ENCODE measurements around the gene ICAM2. TPM values are rescaled to one million over a fixed set of nuclear protein-coding genes. Genes with fewer than 3 reads are reported as not detected.
A peak's percentile ranks its signal among the peaks of the same experiment; 100 is the strongest.

Gene ICAM2
- total and polyA plus RNA-seq, 4 donors: 58.7 to 77.7 (median 62.2) TPM

- peak overlapping the region in 1 of 2 donors; percentile 75 for H3K27ac ChIP-seq (ENCODE audit: low read depth in 1 of 2, low read length in 1 of 2)
- DNase-seq (no peak), ATAC-seq (ENCODE audit: insufficient read depth, low FRiP score) (no peak)
- TF ChIP-seq, protein P1, sequence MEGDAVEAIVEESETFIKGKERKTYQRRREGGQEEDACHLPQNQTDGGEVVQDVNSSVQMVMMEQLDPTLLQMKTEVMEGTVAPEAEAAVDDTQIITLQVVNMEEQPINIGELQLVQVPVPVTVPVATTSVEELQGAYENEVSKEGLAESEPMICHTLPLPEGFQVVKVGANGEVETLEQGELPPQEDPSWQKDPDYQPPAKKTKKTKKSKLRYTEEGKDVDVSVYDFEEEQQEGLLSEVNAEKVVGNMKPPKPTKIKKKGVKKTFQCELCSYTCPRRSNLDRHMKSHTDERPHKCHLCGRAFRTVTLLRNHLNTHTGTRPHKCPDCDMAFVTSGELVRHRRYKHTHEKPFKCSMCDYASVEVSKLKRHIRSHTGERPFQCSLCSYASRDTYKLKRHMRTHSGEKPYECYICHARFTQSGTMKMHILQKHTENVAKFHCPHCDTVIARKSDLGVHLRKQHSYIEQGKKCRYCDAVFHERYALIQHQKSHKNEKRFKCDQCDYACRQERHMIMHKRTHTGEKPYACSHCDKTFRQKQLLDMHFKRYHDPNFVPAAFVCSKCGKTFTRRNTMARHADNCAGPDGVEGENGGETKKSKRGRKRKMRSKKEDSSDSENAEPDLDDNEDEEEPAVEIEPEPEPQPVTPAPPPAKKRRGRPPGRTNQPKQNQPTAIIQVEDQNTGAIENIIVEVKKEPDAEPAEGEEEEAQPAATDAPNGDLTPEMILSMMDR (IDR thresholded peaks at IDR 0.05; ENCODE audit: control extremely low read depth, extremely low read depth): no peak
- 79 to 83% methylated on average over 7 of the region's 7 CpGs for WGBS, 2 donors
- H3K4me1 ChIP-seq (ENCODE audit: control insufficient read depth in 5 of 5, insufficient read depth in 5 of 5, low read length in 5 of 5): peaks cover 0 to 37% (median 31%) of the 10 kb centered on the region in 5 donors
- no peak overlapping the region for H3K9ac ChIP-seq (ENCODE audit: insufficient read depth in 1 of 2, low read length in 2 of 2)
- H3K36me3 ChIP-seq (ENCODE audit: control insufficient read depth in 4 of 4, insufficient read depth in 4 of 4, low read length in 4 of 4): peaks cover 0 to 11% (median 0%) of the 10 kb centered on the region in 4 donors
- H3K4me3 ChIP-seq: no peak overlapping the region
- peaks cover 0 to 1% (median 0%) of the 10 kb centered on the region in 4 donors for H3K9me3 ChIP-seq (ENCODE audit: control insufficient read depth in 4 of 4, insufficient read depth in 3 of 4, low read length in 3 of 4)
- H3K27me3 ChIP-seq (ENCODE audit: control insufficient read depth in 3 of 3, insufficient read depth in 3 of 3, low read length in 2 of 3): no peaks in the 10 kb centered on the region
Measured at GRCh38 chr17:64001091-64001579, 19.3 kb downstream of the ICAM2 start.

- 81 to 85% methylated on average over 25 of the region's 25 CpGs for WGBS, 2 donors
- H3K27me3 ChIP-seq (ENCODE audit: control insufficient read depth in 3 of 3, insufficient read depth in 3 of 3, low read length in 2 of 3): no peaks in the 10 kb centered on the region
- DNase-seq: no peak
Measured at GRCh38 chr17:63999680-64000531, 20.5 kb downstream of the ICAM2 start.

GRCh38 chr17:63998721-63999679, 21.4 kb downstream of the ICAM2 start:
- Histone ChIP-seq H3K9me3 (ENCODE audit: control insufficient read depth in 4 of 4, insufficient read depth in 3 of 4, low read length in 3 of 4) (no peaks in the 10 kb centered on the region), H3K27ac (ENCODE audit: low read depth in 1 of 2, low read length in 1 of 2) (no peak overlapping the region), H3K36me3 (ENCODE audit: control insufficient read depth in 4 of 4, insufficient read depth in 4 of 4, low read length in 4 of 4) (peaks cover 0 to 7% (median 0%) of the 10 kb centered on the region in 4 donors), H3K4me3 (no peak overlapping the region), H3K27me3 (ENCODE audit: control insufficient read depth in 3 of 3, insufficient read depth in 3 of 3, low read length in 2 of 3) (no peaks in the 10 kb centered on the region), H3K4me1 (ENCODE audit: control insufficient read depth in 5 of 5, insufficient read depth in 5 of 5, low read length in 5 of 5) (peaks cover 0 to 28% (median 21%) of the 10 kb centered on the region in 5 donors), H3K9ac (ENCODE audit: insufficient read depth in 1 of 2, low read length in 2 of 2) (no peak overlapping the region)
- TF ChIP-seq, protein P1 (IDR thresholded peaks at IDR 0.05; ENCODE audit: control extremely low read depth, extremely low read depth): no peak
- DNase-seq (no peak), ATAC-seq (ENCODE audit: insufficient read depth, low FRiP score) (no peak)
- WGBS, 2 donors: 21 to 26% methylated on average over 32 to 33 of the region's 33 CpGs

More at GRCh38 chr17:63999680-64000531, 20.5 kb downstream of the ICAM2 start:
- Histone ChIP-seq H3K36me3 (ENCODE audit: control insufficient read depth in 4 of 4, insufficient read depth in 4 of 4, low read length in 4 of 4) (peaks cover 0 to 10% (median 0%) of the 10 kb centered on the region in 4 donors), H3K9me3 (ENCODE audit: control insufficient read depth in 4 of 4, insufficient read depth in 3 of 4, low read length in 3 of 4) (peaks cover 0 to 1% (median 0%) of the 10 kb centered on the region in 4 donors), H3K4me3 (no peak overlapping the region), H3K9ac (ENCODE audit: insufficient read depth in 1 of 2, low read length in 2 of 2) (no peak overlapping the region), H3K4me1 (ENCODE audit: control insufficient read depth in 5 of 5, insufficient read depth in 5 of 5, low read length in 5 of 5) (peaks cover 0 to 32% (median 22%) of the 10 kb centered on the region in 5 donors), H3K27ac (ENCODE audit: low read depth in 1 of 2, low read length in 1 of 2) (no peak overlapping the region)
- no peak for ATAC-seq (ENCODE audit: insufficient read depth, low FRiP score)
- TF ChIP-seq, protein P1 (IDR thresholded peaks at IDR 0.05; ENCODE audit: control extremely low read depth, extremely low read depth): no peak

Data from lung (tissue), 12 donors.